Measurements from ENCODE around the gene CASD1. TPM values are rescaled to one million over a fixed set of nuclear protein-coding genes. Genes with fewer than 3 reads are reported as not detected.

Gene CASD1
- total and polyA plus RNA-seq, 12 donors: 8.6 to 26.9 (median 19.9) TPM

- no peak overlapping the region for H3K27ac ChIP-seq
- no peak overlapping the region for H3K4me3 ChIP-seq
- H3K27me3 ChIP-seq: no peaks in the 10 kb centered on the region
- H3K4me1 ChIP-seq: no peaks in the 10 kb centered on the region
- ATAC-seq (no peak), DNase-seq (no peak)
- peaks cover 0 to 52% (median 13%) of the 10 kb centered on the region in 9 donors for H3K36me3 ChIP-seq
- H3K9me3 ChIP-seq: no peaks in the 10 kb centered on the region
- 93 to 97% methylated on average over 1 of the region's 1 CpG for WGBS, 2 donors
- intact Hi-C loops (cut with DNase I): no loop called here
- no peak for TF ChIP-seq CTCF (IDR thresholded peaks at IDR 0.05)
Measured at GRCh38 chr7:94559972-94560371, 50.4 kb downstream of the CASD1 start.

GRCh38 chr7:94561841-94562514, 52.4 kb downstream of the CASD1 start:
- TF ChIP-seq CTCF (IDR thresholded peaks at IDR 0.05): no peak
- Histone ChIP-seq H3K36me3 (peaks cover 0 to 32% (median 11%) of the 10 kb centered on the region in 9 donors), H3K9me3 (no peaks in the 10 kb centered on the region), H3K4me1 (no peaks in the 10 kb centered on the region), H3K27me3 (no peaks in the 10 kb centered on the region), H3K27ac (no peak overlapping the region), H3K4me3 (no peak overlapping the region)
- intact Hi-C loops (cut with DNase I): no loop called here
- WGBS, 2 donors: 88 to 93% methylated on average over 2 of the region's 2 CpGs
- no peak for ATAC-seq
- DNase-seq: no peak

GRCh38 chr7:94562525-94562924, 52.9 kb downstream of the CASD1 start:
- 64 to 65% methylated on average over 3 of the region's 3 CpGs for WGBS, 2 donors
- DNase-seq (no peak), ATAC-seq (no peak)
- no peaks in the 10 kb centered on the region for H3K27me3 ChIP-seq
- H3K9me3 ChIP-seq: no peaks in the 10 kb centered on the region
- no peaks in the 10 kb centered on the region for H3K4me1 ChIP-seq
- no peak for TF ChIP-seq CTCF (IDR thresholded peaks at IDR 0.05)
- intact Hi-C loops (cut with DNase I): no loop called here
- no peak overlapping the region for H3K4me3 ChIP-seq
- H3K27ac ChIP-seq: no peak overlapping the region
- H3K36me3 ChIP-seq: peaks cover 0 to 27% (median 7%) of the 10 kb centered on the region in 9 donors

GRCh38 chr7:94565247-94565894, 55.8 kb downstream of the CASD1 start:
- Histone ChIP-seq H3K27ac (no peak overlapping the region), H3K36me3 (peaks cover 0 to 5% (median 2%) of the 10 kb centered on the region in 9 donors), H3K4me1 (no peaks in the 10 kb centered on the region), H3K9me3 (peaks cover 0 to 6% (median 0%) of the 10 kb centered on the region in 11 donors), H3K4me3 (no peak overlapping the region), H3K27me3 (no peaks in the 10 kb centered on the region)
- no peak for ATAC-seq
- no peak for TF ChIP-seq CTCF (IDR thresholded peaks at IDR 0.05)
- intact Hi-C loops (cut with DNase I): no loop called here
- 97 to 98% methylated on average over 4 of the region's 4 CpGs for WGBS, 2 donors
- DNase-seq: no peak

Data from heart right ventricle (tissue), 16 donors.